ENCODE data around the gene ZNF670.

GRCh38 chr1:247047702-247048101 is 30.9 kb downstream of the ZNF670 start:
- TF ChIP-seq POLR2A (IDR thresholded peaks at IDR 0.05) (no peak), POLR2AphosphoS5 (IDR thresholded peaks at IDR 0.05) (no peak), CTCF (IDR thresholded peaks at IDR 0.05 in 8 of 11, conservative IDR thresholded peaks at IDR 0.05 in 3 of 11) (no peak)

Data from spleen (tissue), 7 donors.